Measurements from ENCODE around the gene LRRC43. TPM values are rescaled to one million over a fixed set of nuclear protein-coding genes. Genes with fewer than 3 reads are reported as not detected.

LRRC43 gene
- total RNA-seq, 4 donors from 2014 or later, result 2.7 to 11.4 (median 5.3) TPM

DNA sequence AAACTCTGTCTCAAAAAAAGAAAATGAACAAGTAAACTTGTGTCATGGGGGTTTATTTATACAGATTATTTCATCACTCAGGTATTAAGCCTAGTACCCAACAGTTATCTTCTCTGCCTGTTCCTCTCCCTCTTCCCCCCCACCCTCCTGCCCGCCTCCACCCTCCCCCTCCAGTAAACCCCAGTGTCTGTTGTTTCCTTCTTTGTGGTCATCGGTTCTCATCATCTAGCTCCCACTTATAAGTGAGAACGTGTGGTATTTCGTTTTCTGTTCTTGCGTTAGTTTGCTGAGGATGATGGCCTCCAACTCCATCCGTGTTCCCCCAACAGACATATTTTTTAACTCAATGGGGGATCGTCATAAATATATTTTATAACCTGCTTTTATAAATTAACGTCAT, 21.2 kb upstream of the LRRC43 start:
- Histone ChIP-seq H3K27ac (no peak overlapping the region), H3K4me3 (replicated peaks in 1 of 3) (no peak overlapping the region), H3K27me3 (no peaks in the 10 kb centered on the region), H3K9me3 (no peaks in the 10 kb centered on the region), H3K36me3 (no peaks in the 10 kb centered on the region), H3K4me1 (no peaks in the 10 kb centered on the region)
- 78 to 89% methylated on average over 8 of the region's 8 CpGs for WGBS, 2 donors
- TF ChIP-seq POLR2A (IDR thresholded peaks at IDR 0.05) (no peak), CTCF (IDR thresholded peaks at IDR 0.05) (no peak)
- DNase-seq, result no peak
- intact Hi-C loops (cut with DNase I), result no loop called here

GRCh38 chr12:122162976-122163375, 19.9 kb upstream of the LRRC43 start:
- WGBS, 2 donors, result 78 to 83% methylated on average over 3 of the region's 3 CpGs
- Histone ChIP-seq H3K9me3 (no peaks in the 10 kb centered on the region), H3K4me1 (no peaks in the 10 kb centered on the region), H3K27ac (no peak overlapping the region), H3K36me3 (no peaks in the 10 kb centered on the region), H3K4me3 (replicated peaks in 1 of 3) (no peak overlapping the region), H3K27me3 (no peaks in the 10 kb centered on the region)
- intact Hi-C loops (cut with DNase I), result no loop called here
- DNase-seq, result no peak
- no peak for TF ChIP-seq CTCF (IDR thresholded peaks at IDR 0.05)
- no peak for TF ChIP-seq POLR2A (IDR thresholded peaks at IDR 0.05)

- H3K4me1 ChIP-seq, result no peaks in the 10 kb centered on the region
- H3K27me3 ChIP-seq, result no peaks in the 10 kb centered on the region
- intact Hi-C loops (cut with DNase I), result no loop called here
- no peak overlapping the region for H3K27ac ChIP-seq
- H3K36me3 ChIP-seq, result no peaks in the 10 kb centered on the region
- WGBS, 2 donors, result 71 to 74% methylated on average over 22 of the region's 22 CpGs
- H3K9me3 ChIP-seq, result no peaks in the 10 kb centered on the region
- DNase-seq, result no peak
- no peak overlapping the region for H3K4me3 ChIP-seq (replicated peaks in 1 of 3)
- no peak for TF ChIP-seq CTCF (IDR thresholded peaks at IDR 0.05)
- TF ChIP-seq POLR2A (IDR thresholded peaks at IDR 0.05), result no peak
Observed at GRCh38 chr12:122166422-122167349, 16.2 kb upstream of the LRRC43 start.

GRCh38 chr12:122167356-122167925, 15.5 kb upstream of the LRRC43 start:
- H3K4me1 ChIP-seq, result no peaks in the 10 kb centered on the region
- DNase-seq, result no peak
- H3K36me3 ChIP-seq, result no peaks in the 10 kb centered on the region
- intact Hi-C loops (cut with DNase I), result no loop called here
- H3K4me3 ChIP-seq (replicated peaks in 1 of 3), result no peak overlapping the region
- 87 to 88% methylated on average over 10 of the region's 10 CpGs for WGBS, 2 donors
- H3K27ac ChIP-seq, result no peak overlapping the region
- no peaks in the 10 kb centered on the region for H3K27me3 ChIP-seq
- no peaks in the 10 kb centered on the region for H3K9me3 ChIP-seq
- TF ChIP-seq POLR2A (IDR thresholded peaks at IDR 0.05), result no peak
- TF ChIP-seq CTCF (IDR thresholded peaks at IDR 0.05), result no peak

DNA sequence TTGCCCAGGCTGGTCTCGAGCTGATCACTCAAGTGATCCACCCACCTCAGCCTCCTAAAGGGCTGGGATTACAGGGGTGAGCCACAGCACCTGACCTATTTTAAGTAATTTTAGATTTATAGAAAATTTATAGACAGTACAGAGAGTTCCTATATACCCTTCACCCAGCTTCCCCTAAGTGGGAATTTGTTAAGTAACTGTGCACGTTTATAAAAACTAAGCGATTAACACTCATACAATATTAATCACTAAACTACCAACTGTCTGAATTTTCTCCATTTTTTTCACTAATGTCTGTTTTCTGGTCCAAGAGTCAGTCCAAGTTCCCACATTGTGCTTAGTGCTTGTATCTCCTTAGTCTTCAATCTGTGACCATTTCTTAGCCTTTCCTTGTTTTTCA, 14.4 kb upstream of the LRRC43 start:
- DNase-seq, result no peak
- 94 to 96% methylated on average over 3 of the region's 3 CpGs for WGBS, 2 donors

More for the DNA sequence above, 14.4 kb upstream of the LRRC43 start:
- TF ChIP-seq POLR2A (IDR thresholded peaks at IDR 0.05) (no peak), CTCF (IDR thresholded peaks at IDR 0.05) (no peak)
- no peaks in the 10 kb centered on the region for H3K9me3 ChIP-seq
- no peaks in the 10 kb centered on the region for H3K4me1 ChIP-seq
- no peak overlapping the region for H3K27ac ChIP-seq
- H3K4me3 ChIP-seq (replicated peaks in 1 of 3), result no peak overlapping the region
- intact Hi-C loops (cut with DNase I), result no loop called here
- no peaks in the 10 kb centered on the region for H3K27me3 ChIP-seq
- no peaks in the 10 kb centered on the region for H3K36me3 ChIP-seq
